ENCODE results near the gene PTPRN.

DNA sequence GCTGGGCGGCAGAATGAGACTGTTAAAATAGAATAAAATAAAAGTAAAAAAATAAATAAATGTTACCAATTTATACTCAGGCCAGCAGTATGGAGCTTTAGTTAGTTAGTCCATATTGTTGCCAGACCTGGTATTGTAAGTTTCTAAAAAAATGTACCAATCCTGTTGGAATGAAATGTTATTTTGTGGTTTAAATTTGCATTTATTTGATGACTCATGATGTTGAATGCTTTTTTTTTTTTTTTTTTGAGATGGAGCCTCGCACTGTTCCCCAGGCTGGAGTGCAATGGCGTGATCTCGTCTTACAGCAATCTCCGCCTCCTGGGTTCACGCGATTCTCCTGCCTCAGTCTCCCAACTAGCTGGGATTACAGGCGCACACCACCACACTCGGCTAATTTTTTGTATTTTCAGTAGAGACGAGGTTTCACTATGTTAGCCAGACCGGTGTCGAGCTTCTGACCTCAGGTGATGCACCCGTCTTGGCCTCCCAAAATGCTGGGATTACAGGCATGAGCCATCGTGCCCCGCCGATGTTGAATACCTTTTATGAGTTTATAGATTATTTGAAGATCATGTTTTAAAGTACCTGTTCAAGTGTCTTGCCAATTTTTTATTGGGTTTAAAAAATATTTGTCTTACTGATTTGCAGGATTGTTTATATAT, 5.7 kb upstream of the PTPRN start:
- TF ChIP-seq CTCF (IDR thresholded peaks at IDR 0.05; ENCODE audit: low read depth, low read length, poor library complexity, severe bottlenecking) (no peak), EZH2phosphoT487 (IDR thresholded peaks at IDR 0.05; ENCODE audit: borderline replicate concordance, low read length) (no peak)
